Vagina (tissue), 2 donors: ENCODE measurements around the gene NRG2.

Experiments used
- CTCF ChIP-seq, 3 experiments: fragments of 450-650 bp in 2 of 3; fragments of 200-600 bp in 1 of 3; sonication (generic) in 1 of 3; IDR thresholded peaks; one replicate each; pipeline ENCODE4 v1.5.1; 2017 to 2019; ENCODE audit warnings: antibody characterized with exemption in 3 of 3, mild to moderate bottlenecking in 2 of 3, moderate library complexity in 2 of 3
- POLR2A ChIP-seq, 2 donors: fragments of 450-650 bp; IDR thresholded peaks; one replicate each; pipeline ENCODE4 v1.6.1; 2017; ENCODE audit warnings: antibody characterized with exemption in 2 of 2, mild to moderate bottlenecking in 2 of 2, moderate library complexity in 2 of 2
- POLR2AphosphoS5 ChIP-seq, 2 donors: sonication (generic); formaldehyde crosslinking; IDR thresholded peaks; one replicate each; pipeline ENCODE4 v1.9.0; 2017; ENCODE audit warnings: antibody characterized with exemption in 2 of 2, mild to moderate bottlenecking in 2 of 2, low read depth in 1 of 2; ENCODE audit not compliant: insufficient read depth in 1 of 2

GRCh38 chr5:140023611-140024191 is 19.4 kb downstream of the NRG2 start:
- TF ChIP-seq CTCF (IDR thresholded peaks at IDR 0.05) (no peak), POLR2A (IDR thresholded peaks at IDR 0.05) (no peak), POLR2AphosphoS5 (IDR thresholded peaks at IDR 0.05; ENCODE audit: insufficient read depth in 1 of 2, low read depth in 1 of 2) (no peak)
